Measurements from ENCODE around the gene DOCK1. TPM values are rescaled to one million over a fixed set of nuclear protein-coding genes. Genes with fewer than 3 reads are reported as not detected.

The DOCK1 gene
- total RNA-seq, 2 experiments from 2014 or later = 0.05 TPM; not detected in 1

GRCh38 chr10:127474501-127474900 is 569.3 kb downstream of the DOCK1 start:
- no peaks in the 10 kb centered on the region for H3K27me3 Mint-ChIP-seq
- POLR2A ChIA-PET = no interaction called here

GRCh38 chr10:127485153-127485857 is 580.1 kb downstream of the DOCK1 start:
- ChIA-PET CTCF (no interaction called here), POLR2A (no interaction called here)
- H3K4me1 Mint-ChIP-seq = no peaks in the 10 kb centered on the region
- H3K4me3 Mint-ChIP-seq = no peak overlapping the region
- H3K27me3 Mint-ChIP-seq = no peaks in the 10 kb centered on the region
- no peak overlapping the region for H3K27ac Mint-ChIP-seq
- no peak for DNase-seq
- H3K36me3 Mint-ChIP-seq (ENCODE audit: low read depth) = no peaks in the 10 kb centered on the region
- no peaks in the 10 kb centered on the region for H3K9me3 Mint-ChIP-seq

More at GRCh38 chr10:127474501-127474900, 569.3 kb downstream of the DOCK1 start:
- Mint-ChIP-seq H3K36me3 (ENCODE audit: low read depth) (no peaks in the 10 kb centered on the region), H3K9me3 (no peaks in the 10 kb centered on the region), H3K27ac (no peak overlapping the region), H3K4me1 (no peaks in the 10 kb centered on the region), H3K4me3 (no peak overlapping the region)
- no peak for DNase-seq
- CTCF ChIA-PET = no interaction called here

- no peaks in the 10 kb centered on the region for H3K36me3 Mint-ChIP-seq (ENCODE audit: low read depth)
- no peak overlapping the region for H3K4me3 Mint-ChIP-seq
- ChIA-PET POLR2A (no interaction called here), CTCF (interaction anchor here (0.5 kb wide), 1 partner anchor 32 kb away, joined by 3 read pairs; no protein-coding TSS in a partner anchor)
- no peak overlapping the region for H3K27ac Mint-ChIP-seq
- no peak for DNase-seq
- H3K4me1 Mint-ChIP-seq = no peaks in the 10 kb centered on the region
- H3K9me3 Mint-ChIP-seq = no peaks in the 10 kb centered on the region
- H3K27me3 Mint-ChIP-seq = no peaks in the 10 kb centered on the region
Observed at GRCh38 chr10:127486355-127486754, 581.1 kb downstream of the DOCK1 start.

GRCh38 chr10:127492607-127493250 is 587.5 kb downstream of the DOCK1 start:
- CTCF ChIA-PET = interaction anchor here (0.5 kb wide), 1 partner anchor 187 kb away, joined by 3 read pairs; no protein-coding TSS in a partner anchor
- Mint-ChIP-seq H3K4me3 (no peak overlapping the region), H3K4me1 (no peaks in the 10 kb centered on the region), H3K27ac (no peak overlapping the region), H3K27me3 (no peaks in the 10 kb centered on the region), H3K9me3 (no peaks in the 10 kb centered on the region), H3K36me3 (ENCODE audit: low read depth) (no peaks in the 10 kb centered on the region)
- POLR2A ChIA-PET = no interaction called here
- DNase-seq = no peak

- H3K27me3 Mint-ChIP-seq = no peaks in the 10 kb centered on the region
- no peak overlapping the region for H3K4me3 Mint-ChIP-seq
- H3K4me1 Mint-ChIP-seq = no peaks in the 10 kb centered on the region
- no peaks in the 10 kb centered on the region for H3K9me3 Mint-ChIP-seq
- no peak for DNase-seq
- H3K36me3 Mint-ChIP-seq (ENCODE audit: low read depth) = no peaks in the 10 kb centered on the region
- CTCF ChIA-PET = no interaction called here
- POLR2A ChIA-PET = no interaction called here
- H3K27ac Mint-ChIP-seq = no peak overlapping the region
Observed at GRCh38 chr10:127496035-127496434, 590.8 kb downstream of the DOCK1 start.

GRCh38 chr10:127497685-127498084 is 592.5 kb downstream of the DOCK1 start:
- Mint-ChIP-seq H3K9me3 (no peaks in the 10 kb centered on the region), H3K36me3 (ENCODE audit: low read depth) (no peaks in the 10 kb centered on the region), H3K4me3 (no peak overlapping the region), H3K4me1 (no peaks in the 10 kb centered on the region), H3K27ac (no peak overlapping the region), H3K27me3 (no peaks in the 10 kb centered on the region)
- POLR2A ChIA-PET = no interaction called here
- no peak for DNase-seq
- CTCF ChIA-PET = no interaction called here

- no peaks in the 10 kb centered on the region for H3K4me1 Mint-ChIP-seq
- H3K27ac Mint-ChIP-seq = no peak overlapping the region
- H3K27me3 Mint-ChIP-seq = no peaks in the 10 kb centered on the region
- CTCF ChIA-PET = no interaction called here
- POLR2A ChIA-PET = no interaction called here
- no peak overlapping the region for H3K4me3 Mint-ChIP-seq
- no peaks in the 10 kb centered on the region for H3K9me3 Mint-ChIP-seq
- DNase-seq = no peak
- H3K36me3 Mint-ChIP-seq (ENCODE audit: low read depth) = no peaks in the 10 kb centered on the region
Observed at GRCh38 chr10:127498087-127498486, 592.9 kb downstream of the DOCK1 start.

GRCh38 chr10:127500127-127500526 is 594.9 kb downstream of the DOCK1 start:
- no peaks in the 10 kb centered on the region for H3K36me3 Mint-ChIP-seq (ENCODE audit: low read depth)
- H3K9me3 Mint-ChIP-seq = no peaks in the 10 kb centered on the region
- no peaks in the 10 kb centered on the region for H3K4me1 Mint-ChIP-seq
- ChIA-PET CTCF (no interaction called here), POLR2A (no interaction called here)
- no peak overlapping the region for H3K27ac Mint-ChIP-seq
- no peak for DNase-seq
- H3K27me3 Mint-ChIP-seq = no peaks in the 10 kb centered on the region
- H3K4me3 Mint-ChIP-seq = no peak overlapping the region

Other genes with a start within 250 kb of the DOCK1 start
- not detected for gene C10orf90, start 234.7 kb upstream of the DOCK1 start, total RNA-seq

Data from activated CD4-positive, alpha-beta T cell treated with anti-CD3 and anti-CD28 coated beads, Interleukin-2, amount 10 ng/mL, durations not matched to agents 7 days and 5 days (primary cell).